Measurements from ENCODE around the gene RNASE11. TPM values are rescaled to one million over a fixed set of nuclear protein-coding genes. Genes with fewer than 3 reads are reported as not detected.
"Not testable (repeated sequence)": the region's sequence is repeated elsewhere in the genome, so short reads cannot be mapped to it uniquely, and the experiment has no call there.

RNASE11 gene
- total RNA-seq, 3 donors from 2014 or later = not detected

- H3K4me3 Mint-ChIP-seq = no peak overlapping the region
- H3K36me3 Mint-ChIP-seq (ENCODE audit: insufficient read depth) = no peaks in the 10 kb centered on the region
- no peaks in the 10 kb centered on the region for H3K27me3 Mint-ChIP-seq (ENCODE audit: low read depth)
- no peak for DNase-seq
- H3K9me3 Mint-ChIP-seq = no peaks in the 10 kb centered on the region
- no peak for ATAC-seq
- H3K4me1 Mint-ChIP-seq (ENCODE audit: low read depth) = no peaks in the 10 kb centered on the region
Observed at GRCh38 chr14:20578325-20578724, 9.5 kb downstream of the RNASE11 start.

DNA sequence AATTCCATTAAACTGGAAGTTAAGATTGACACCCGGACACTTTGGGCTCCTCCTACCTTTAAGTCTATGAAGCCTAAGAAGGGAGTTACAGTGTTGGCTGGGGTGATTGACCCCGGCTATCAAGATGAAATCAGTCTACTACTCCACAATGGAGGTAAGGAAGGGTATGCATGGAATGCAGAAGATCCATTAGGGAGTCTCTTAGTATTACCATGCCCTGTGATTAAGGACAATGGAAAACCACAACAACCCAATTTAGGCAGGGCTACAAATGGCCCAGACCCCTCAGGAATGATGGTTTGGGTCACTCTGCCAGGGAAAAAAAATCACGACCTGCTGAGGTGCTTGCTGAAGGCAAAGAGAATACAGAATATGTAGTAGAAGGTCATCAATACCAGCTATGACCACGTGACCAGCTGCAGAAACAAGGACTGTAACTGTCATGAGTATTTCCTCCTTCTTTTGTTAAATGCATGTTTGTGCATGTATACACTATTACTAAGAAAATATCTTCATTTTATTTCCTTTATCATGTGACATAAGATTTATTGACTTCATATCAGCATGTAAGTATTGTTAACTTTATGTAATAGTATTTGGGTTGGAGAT is 15.3 kb downstream of the RNASE11 start:
- H3K4me3 Mint-ChIP-seq = not testable (repeated sequence)

DNA sequence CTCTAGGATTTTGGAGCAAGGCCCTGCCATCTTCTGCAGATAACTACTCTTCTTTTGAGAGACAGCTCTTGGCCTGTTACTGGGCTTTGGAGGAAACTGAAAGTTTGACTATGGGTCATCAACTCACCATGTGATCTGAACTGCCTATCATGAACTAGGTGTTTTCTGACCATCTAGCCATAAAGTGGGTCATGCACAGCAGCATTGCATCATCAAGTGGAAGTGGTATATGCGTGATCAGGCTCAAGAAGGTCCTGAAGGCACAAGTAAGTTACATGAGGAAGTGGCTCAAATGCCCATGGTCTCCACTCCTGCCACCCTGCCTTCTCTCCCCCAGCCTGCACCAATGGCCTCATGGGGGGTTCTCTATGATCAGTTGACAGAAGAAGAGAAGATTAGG is 17.1 kb downstream of the RNASE11 start:
- DNase-seq; H3K4me3 Mint-ChIP-seq; ATAC-seq; H3K9me3 Mint-ChIP-seq; H3K36me3 Mint-ChIP-seq (ENCODE audit: insufficient read depth); H3K4me1 Mint-ChIP-seq (ENCODE audit: low read depth); H3K27me3 Mint-ChIP-seq (ENCODE audit: low read depth): not testable (repeated sequence)

More for the DNA sequence above, 15.3 kb downstream of the RNASE11 start:
- H3K4me1 Mint-ChIP-seq (ENCODE audit: low read depth); H3K27me3 Mint-ChIP-seq (ENCODE audit: low read depth); H3K36me3 Mint-ChIP-seq (ENCODE audit: insufficient read depth); ATAC-seq; H3K9me3 Mint-ChIP-seq; DNase-seq: not testable (repeated sequence)

GRCh38 chr14:20569865-20570264 is 17.9 kb downstream of the RNASE11 start:
- H3K27me3 Mint-ChIP-seq (ENCODE audit: low read depth) = not testable (repeated sequence)

DNA sequence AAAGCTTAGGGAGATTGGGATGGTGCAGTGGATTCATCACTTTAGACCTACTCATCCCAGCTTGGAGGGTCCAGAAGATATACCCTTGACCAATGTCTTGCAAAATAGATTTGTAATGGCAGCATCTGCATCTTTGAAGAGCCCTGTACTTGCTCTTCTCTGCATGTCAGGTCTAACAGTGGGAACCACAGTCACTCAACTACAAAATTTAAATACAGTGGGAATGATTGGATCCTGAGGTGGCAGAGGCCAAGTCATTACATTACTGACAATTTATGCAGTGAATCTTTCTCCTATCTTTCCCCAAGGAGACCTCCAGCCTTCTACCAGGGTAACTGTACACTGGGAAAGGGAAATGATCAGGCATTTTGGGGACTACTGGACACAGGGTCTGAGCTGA is 18.7 kb downstream of the RNASE11 start:
- ATAC-seq (no peak), DNase-seq (no peak)
- H3K27me3 Mint-ChIP-seq (ENCODE audit: low read depth) = no peaks in the 10 kb centered on the region
- peaks cover 8% of the 10 kb centered on the region for H3K9me3 Mint-ChIP-seq
- H3K4me3 Mint-ChIP-seq = no peak overlapping the region
- no peaks in the 10 kb centered on the region for H3K36me3 Mint-ChIP-seq (ENCODE audit: insufficient read depth)
- H3K4me1 Mint-ChIP-seq (ENCODE audit: low read depth) = peaks cover 10% of the 10 kb centered on the region

More at GRCh38 chr14:20569865-20570264, 17.9 kb downstream of the RNASE11 start:
- H3K4me1 Mint-ChIP-seq (ENCODE audit: low read depth); H3K4me3 Mint-ChIP-seq; H3K36me3 Mint-ChIP-seq (ENCODE audit: insufficient read depth); H3K9me3 Mint-ChIP-seq; ATAC-seq; DNase-seq: not testable (repeated sequence)

DNA sequence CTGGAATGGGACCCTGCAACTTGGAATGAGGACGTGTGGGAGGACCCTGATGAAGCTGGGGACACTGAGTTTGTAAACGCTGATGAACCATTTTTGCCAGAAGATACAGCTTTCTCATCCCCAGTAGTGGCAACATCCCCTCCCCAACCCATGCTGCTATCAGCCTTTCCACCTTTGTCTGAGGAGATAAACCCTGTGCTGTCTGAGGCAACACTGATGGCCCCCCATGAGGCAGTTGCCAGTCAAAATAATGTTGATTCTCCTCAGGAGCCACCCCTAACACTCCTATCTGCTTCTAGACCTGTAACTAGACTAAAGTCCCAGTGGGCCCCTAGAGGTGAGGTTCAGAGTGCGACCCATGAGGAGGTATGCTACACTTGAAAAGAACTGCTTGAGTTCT is 19.4 kb downstream of the RNASE11 start:
- H3K4me3 Mint-ChIP-seq = no peak overlapping the region
- H3K36me3 Mint-ChIP-seq (ENCODE audit: insufficient read depth) = no peaks in the 10 kb centered on the region
- H3K27me3 Mint-ChIP-seq (ENCODE audit: low read depth) = no peaks in the 10 kb centered on the region
- ATAC-seq (no peak), DNase-seq (no peak)
- H3K9me3 Mint-ChIP-seq = peaks cover 8% of the 10 kb centered on the region
- peaks cover 10% of the 10 kb centered on the region for H3K4me1 Mint-ChIP-seq (ENCODE audit: low read depth)

GRCh38 chr14:20567199-20567598 is 20.6 kb downstream of the RNASE11 start:
- not testable (repeated sequence) for H3K36me3 Mint-ChIP-seq (ENCODE audit: insufficient read depth); H3K27me3 Mint-ChIP-seq (ENCODE audit: low read depth)

DNA sequence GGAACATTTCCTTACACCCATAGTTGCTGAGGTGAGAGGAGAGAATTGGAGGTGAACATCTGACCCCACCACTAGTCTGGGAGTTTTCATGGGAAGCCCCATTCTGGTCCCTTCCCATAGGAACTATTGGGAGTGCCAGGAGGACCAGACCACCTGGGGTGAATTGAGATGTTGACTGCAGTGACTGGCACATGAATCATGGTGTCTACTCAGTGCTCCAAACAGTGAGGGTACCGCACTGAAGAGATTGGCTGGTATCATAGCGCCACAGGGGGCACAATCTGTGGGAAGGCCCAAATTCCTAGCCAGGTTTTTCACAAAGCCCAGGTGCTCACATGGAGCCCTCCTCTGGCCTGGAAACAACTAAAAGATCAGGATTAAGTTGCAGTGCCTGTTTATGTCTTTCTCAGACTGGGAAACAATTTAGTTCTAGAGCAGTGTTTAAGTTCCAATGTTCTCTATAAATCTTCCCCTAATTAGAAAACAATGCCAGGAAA is 23.3 kb downstream of the RNASE11 start:
- H3K36me3 Mint-ChIP-seq (ENCODE audit: insufficient read depth) = no peaks in the 10 kb centered on the region
- H3K4me1 Mint-ChIP-seq (ENCODE audit: low read depth) = peaks cover 10% of the 10 kb centered on the region
- H3K27me3 Mint-ChIP-seq (ENCODE audit: low read depth) = no peaks in the 10 kb centered on the region
- H3K9me3 Mint-ChIP-seq = peaks cover 5% of the 10 kb centered on the region
- no peak overlapping the region for H3K4me3 Mint-ChIP-seq
- no peak for DNase-seq
- no peak for ATAC-seq

More at GRCh38 chr14:20567199-20567598, 20.6 kb downstream of the RNASE11 start:
- not testable (repeated sequence) for ATAC-seq; DNase-seq; H3K4me1 Mint-ChIP-seq (ENCODE audit: low read depth); H3K9me3 Mint-ChIP-seq; H3K4me3 Mint-ChIP-seq

DNA sequence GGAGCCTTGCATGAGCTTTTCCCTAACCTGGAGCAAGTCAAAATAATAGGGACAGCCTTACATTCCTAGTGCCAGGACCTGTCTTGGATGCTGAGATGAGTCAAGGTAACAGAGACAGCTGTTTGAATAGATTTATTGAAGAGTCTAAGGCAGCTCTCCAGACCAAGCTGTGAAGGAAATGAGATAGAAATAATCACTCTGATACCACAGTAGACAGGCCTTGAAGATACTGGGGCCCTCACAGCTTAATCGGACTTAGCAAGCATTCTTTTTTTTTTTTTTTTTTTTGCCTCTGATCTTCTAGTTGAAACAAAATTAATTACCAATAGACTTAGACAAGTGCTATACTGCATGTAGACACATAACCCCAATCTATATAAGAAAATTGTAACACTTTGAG is 23.8 kb downstream of the RNASE11 start:
- no peak for DNase-seq
- Mint-ChIP-seq H3K4me1 (ENCODE audit: low read depth) (peaks cover 10% of the 10 kb centered on the region), H3K27me3 (ENCODE audit: low read depth) (no peaks in the 10 kb centered on the region), H3K9me3 (peaks cover 5% of the 10 kb centered on the region), H3K4me3 (no peak overlapping the region), H3K36me3 (ENCODE audit: insufficient read depth) (no peaks in the 10 kb centered on the region)
- no peak for ATAC-seq

- DNase-seq (no peak), ATAC-seq (no peak)
- no peaks in the 10 kb centered on the region for H3K27me3 Mint-ChIP-seq (ENCODE audit: low read depth)
- H3K4me1 Mint-ChIP-seq (ENCODE audit: low read depth) = no peaks in the 10 kb centered on the region
- no peaks in the 10 kb centered on the region for H3K9me3 Mint-ChIP-seq
- no peaks in the 10 kb centered on the region for H3K36me3 Mint-ChIP-seq (ENCODE audit: insufficient read depth)
- no peak within 1 kb of the TSS for H3K4me3 Mint-ChIP-seq
Observed at GRCh38 chr14:20560961-20561360, 26.8 kb downstream of the RNASE11 start, which contains the start of gene RNASE9. TSS of gene RNASE9 (minus strand) at chr14:20561047.

- DNase-seq (no peak), ATAC-seq (no peak)
- Mint-ChIP-seq H3K4me3 (no peak overlapping the region), H3K27me3 (ENCODE audit: low read depth) (no peaks in the 10 kb centered on the region), H3K36me3 (ENCODE audit: insufficient read depth) (no peaks in the 10 kb centered on the region), H3K4me1 (ENCODE audit: low read depth) (no peaks in the 10 kb centered on the region), H3K9me3 (no peaks in the 10 kb centered on the region)
Observed at GRCh38 chr14:20559461-20559904, 28.3 kb downstream of the RNASE11 start.

DNA sequence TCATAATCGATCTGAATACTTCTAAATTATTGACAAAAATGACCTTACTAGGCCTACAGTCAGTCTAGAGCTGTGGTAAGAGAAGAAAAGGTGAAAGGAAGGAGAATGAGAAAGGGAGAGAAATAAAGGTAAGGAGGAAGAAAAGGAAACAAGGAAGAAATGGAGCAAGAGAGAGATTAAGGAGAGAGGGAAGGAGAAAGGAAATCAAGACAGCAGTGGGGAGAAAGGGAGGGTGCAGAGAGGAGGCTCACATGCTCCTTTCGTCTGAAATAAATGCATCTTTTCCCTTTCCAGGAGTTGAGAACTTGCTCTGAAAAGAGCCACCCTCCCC is 30.6 kb downstream of the RNASE11 start:
- H3K4me1 Mint-ChIP-seq (ENCODE audit: low read depth) = no peaks in the 10 kb centered on the region
- no peak overlapping the region for H3K4me3 Mint-ChIP-seq
- ATAC-seq = no peak
- H3K27me3 Mint-ChIP-seq (ENCODE audit: low read depth) = no peaks in the 10 kb centered on the region
- DNase-seq = no peak
- H3K9me3 Mint-ChIP-seq = no peaks in the 10 kb centered on the region
- H3K36me3 Mint-ChIP-seq (ENCODE audit: insufficient read depth) = no peaks in the 10 kb centered on the region

DNA sequence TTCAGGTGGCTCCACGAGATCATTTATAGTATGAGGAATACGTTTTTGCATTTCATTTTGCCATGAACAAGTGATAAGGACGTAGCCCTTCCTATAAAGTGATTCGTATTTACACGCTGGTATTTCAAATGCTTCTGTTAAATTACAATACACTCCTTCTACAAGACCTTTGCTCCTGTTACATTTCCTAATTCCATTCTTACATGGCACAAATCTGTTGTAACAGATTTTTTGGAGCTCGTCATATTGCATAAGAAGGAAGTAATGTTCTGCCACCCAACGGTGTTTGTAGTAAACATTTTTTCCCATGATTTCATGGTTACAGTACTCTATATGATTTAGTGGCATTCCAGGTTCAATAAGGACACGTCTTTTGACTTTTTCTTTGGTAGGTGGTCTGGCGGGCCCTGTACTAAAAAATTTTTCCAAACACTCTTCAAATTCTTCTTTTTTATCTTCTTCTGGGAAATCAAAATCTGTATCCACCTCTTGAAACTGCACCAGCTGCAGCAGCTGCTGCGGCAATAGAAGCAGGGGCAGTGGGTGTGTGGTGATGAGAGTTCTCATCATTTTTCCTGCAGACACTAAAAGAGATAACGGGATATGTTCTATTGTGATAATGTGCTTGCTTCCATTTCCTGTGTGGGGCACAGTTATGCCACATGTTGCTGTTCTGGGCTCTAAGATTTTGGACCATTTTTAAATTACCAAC is 31.1 kb downstream of the RNASE11 start:
- no peak overlapping the region for H3K4me3 Mint-ChIP-seq
- H3K9me3 Mint-ChIP-seq = no peaks in the 10 kb centered on the region
- no peaks in the 10 kb centered on the region for H3K4me1 Mint-ChIP-seq (ENCODE audit: low read depth)
- no peak for ATAC-seq
- H3K36me3 Mint-ChIP-seq (ENCODE audit: insufficient read depth) = no peaks in the 10 kb centered on the region
- H3K27me3 Mint-ChIP-seq (ENCODE audit: low read depth) = no peaks in the 10 kb centered on the region
- no peak for DNase-seq

DNA sequence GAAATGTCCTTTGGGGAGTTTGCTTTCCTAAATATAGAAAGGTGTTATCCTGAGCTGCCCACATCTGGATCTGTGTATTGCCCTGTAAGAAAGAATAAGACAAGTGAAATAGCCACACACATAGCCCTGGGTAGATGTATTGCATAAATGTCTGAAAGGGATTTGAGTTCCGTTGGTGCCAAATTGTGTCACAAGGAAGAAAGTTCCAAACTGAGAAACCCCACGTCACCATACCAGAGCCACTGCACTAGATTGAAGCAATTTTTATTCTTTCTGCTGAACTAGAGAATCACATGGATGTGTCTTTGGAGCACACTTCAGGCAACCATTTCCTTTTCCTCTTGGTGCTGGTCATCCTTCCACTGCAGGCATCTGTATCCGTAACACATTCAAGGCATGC is 32.0 kb downstream of the RNASE11 start:
- Mint-ChIP-seq H3K9me3 (no peaks in the 10 kb centered on the region), H3K4me1 (ENCODE audit: low read depth) (no peaks in the 10 kb centered on the region), H3K4me3 (no peak overlapping the region), H3K36me3 (ENCODE audit: insufficient read depth) (no peaks in the 10 kb centered on the region), H3K27me3 (ENCODE audit: low read depth) (no peaks in the 10 kb centered on the region)
- ATAC-seq = no peak
- no peak for DNase-seq

DNA sequence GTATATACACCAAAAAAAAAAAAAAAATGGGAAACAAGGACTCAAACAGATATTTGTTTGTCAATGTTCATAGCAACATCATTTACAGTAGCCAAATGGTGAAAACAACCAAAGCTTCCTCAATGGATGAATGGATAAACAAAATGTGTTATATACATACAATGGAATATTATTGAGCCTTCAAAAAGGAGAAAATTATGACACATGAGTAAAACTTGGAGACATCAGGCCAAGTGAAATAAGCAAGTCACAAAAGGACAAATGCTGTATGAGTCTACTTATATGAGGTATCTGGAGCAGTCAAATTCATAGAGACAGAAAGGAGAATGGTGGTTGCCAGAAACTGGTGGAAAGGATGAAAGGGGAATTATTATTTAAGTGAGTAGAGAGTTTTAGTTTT is 34.8 kb downstream of the RNASE11 start:
- ATAC-seq (no peak), DNase-seq (no peak)
- Mint-ChIP-seq H3K27me3 (ENCODE audit: low read depth) (no peaks in the 10 kb centered on the region), H3K4me1 (ENCODE audit: low read depth) (no peaks in the 10 kb centered on the region), H3K4me3 (no peak overlapping the region), H3K9me3 (no peaks in the 10 kb centered on the region), H3K36me3 (ENCODE audit: insufficient read depth) (no peaks in the 10 kb centered on the region)
